Measurements from ENCODE around the gene ZNF488. TPM values are rescaled to one million over a fixed set of nuclear protein-coding genes. Genes with fewer than 3 reads are reported as not detected.
"Not testable (repeated sequence)": the region's sequence is repeated elsewhere in the genome, so short reads cannot be mapped to it uniquely, and the experiment has no call there.

Gene ZNF488
- total RNA-seq, 1 experiment from 2014 or later, result 2.2 TPM

DNA sequence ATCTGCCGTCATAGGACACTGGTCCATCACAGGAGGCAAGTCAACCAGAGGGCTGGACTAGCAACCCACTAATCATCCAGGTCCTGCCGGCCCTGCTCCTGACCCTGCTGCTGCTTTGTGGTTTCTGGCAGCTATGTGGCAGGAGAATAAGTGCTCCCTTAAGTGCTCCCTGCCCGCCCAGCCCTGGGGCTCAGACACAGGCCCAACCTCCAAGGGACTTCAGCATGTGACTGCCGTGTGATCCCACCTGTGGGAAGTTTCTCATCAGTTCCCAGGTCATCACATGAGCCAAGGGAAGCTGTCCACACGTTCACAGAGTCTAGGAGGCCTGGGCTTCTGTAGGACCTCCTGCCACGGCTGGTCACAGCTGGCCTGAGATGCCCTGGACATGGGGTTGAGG is 34.2 kb upstream of the ZNF488 start:
- Mint-ChIP-seq H3K27ac (ENCODE audit: unreplicated experiment) (no peak overlapping the region), H3K4me1 (ENCODE audit: low read depth, unreplicated experiment) (peaks cover 25% of the 10 kb centered on the region), H3K9me3 (ENCODE audit: low read depth, unreplicated experiment) (no peaks in the 10 kb centered on the region), H3K27me3 (ENCODE audit: unreplicated experiment) (no peaks in the 10 kb centered on the region), H3K36me3 (ENCODE audit: insufficient read depth, unreplicated experiment) (peaks cover 12% of the 10 kb centered on the region), H3K4me3 (ENCODE audit: low read depth, unreplicated experiment) (no peak overlapping the region)
- intact Hi-C loops (cut with micrococcal nuclease; ENCODE audit: unreplicated experiment), result no loop called here
- CTCF ChIA-PET, result no interaction called here
- no peak for DNase-seq
- BruUV-seq (replicated peaks), result no TSS peak
- TF ChIP-seq, protein P1, sequence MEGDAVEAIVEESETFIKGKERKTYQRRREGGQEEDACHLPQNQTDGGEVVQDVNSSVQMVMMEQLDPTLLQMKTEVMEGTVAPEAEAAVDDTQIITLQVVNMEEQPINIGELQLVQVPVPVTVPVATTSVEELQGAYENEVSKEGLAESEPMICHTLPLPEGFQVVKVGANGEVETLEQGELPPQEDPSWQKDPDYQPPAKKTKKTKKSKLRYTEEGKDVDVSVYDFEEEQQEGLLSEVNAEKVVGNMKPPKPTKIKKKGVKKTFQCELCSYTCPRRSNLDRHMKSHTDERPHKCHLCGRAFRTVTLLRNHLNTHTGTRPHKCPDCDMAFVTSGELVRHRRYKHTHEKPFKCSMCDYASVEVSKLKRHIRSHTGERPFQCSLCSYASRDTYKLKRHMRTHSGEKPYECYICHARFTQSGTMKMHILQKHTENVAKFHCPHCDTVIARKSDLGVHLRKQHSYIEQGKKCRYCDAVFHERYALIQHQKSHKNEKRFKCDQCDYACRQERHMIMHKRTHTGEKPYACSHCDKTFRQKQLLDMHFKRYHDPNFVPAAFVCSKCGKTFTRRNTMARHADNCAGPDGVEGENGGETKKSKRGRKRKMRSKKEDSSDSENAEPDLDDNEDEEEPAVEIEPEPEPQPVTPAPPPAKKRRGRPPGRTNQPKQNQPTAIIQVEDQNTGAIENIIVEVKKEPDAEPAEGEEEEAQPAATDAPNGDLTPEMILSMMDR (IDR thresholded peaks at IDR 0.05; ENCODE audit: unreplicated experiment), result no peak

DNA sequence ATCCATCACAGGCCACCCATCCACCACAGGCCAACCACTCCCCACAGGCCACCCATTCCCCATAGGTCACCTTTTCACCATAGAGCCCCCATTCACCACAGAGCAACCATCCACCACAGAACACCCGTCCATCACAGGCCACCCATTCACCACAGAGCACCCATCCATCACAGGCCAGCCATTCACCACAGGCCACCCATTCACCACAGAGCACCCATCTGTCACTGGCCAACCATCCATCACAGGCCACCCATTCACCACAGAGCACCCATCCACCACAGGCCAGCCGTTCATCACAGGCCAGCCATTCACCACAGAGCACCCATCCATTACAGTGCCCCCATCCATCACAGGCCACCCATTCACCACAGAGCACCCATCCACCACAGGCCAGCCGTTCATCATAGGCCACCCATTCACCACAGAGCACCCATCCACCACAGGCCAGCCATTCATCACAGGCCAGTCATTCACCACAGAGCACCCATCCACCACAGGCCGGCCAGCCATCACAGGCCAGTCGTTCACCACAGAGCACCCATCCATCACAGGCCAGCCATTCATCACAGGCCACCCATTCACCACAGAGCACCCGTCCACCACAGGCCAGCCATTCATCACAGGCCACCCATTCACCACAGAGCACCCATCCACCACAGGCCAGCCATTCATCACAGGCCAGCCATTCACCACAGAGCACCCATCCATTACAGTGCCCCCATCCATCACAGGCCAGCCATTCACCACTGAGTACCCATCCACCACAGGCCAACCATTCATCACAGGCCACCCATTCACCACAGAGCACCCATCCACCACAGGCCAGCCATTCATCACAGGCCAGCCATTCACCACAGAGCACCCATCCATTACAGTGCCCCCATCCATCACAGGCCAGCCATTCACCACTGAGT is 32.5 kb upstream of the ZNF488 start:
- H3K36me3 Mint-ChIP-seq (ENCODE audit: insufficient read depth, unreplicated experiment), result peaks cover 18% of the 10 kb centered on the region
- intact Hi-C loops (cut with micrococcal nuclease; ENCODE audit: unreplicated experiment); DNase-seq; CTCF ChIA-PET; H3K27ac Mint-ChIP-seq (ENCODE audit: unreplicated experiment); H3K9me3 Mint-ChIP-seq (ENCODE audit: low read depth, unreplicated experiment); BruUV-seq (replicated peaks); H3K4me3 Mint-ChIP-seq (ENCODE audit: low read depth, unreplicated experiment); H3K27me3 Mint-ChIP-seq (ENCODE audit: unreplicated experiment): not testable (repeated sequence)
- H3K4me1 Mint-ChIP-seq (ENCODE audit: low read depth, unreplicated experiment), result peaks cover 31% of the 10 kb centered on the region

DNA sequence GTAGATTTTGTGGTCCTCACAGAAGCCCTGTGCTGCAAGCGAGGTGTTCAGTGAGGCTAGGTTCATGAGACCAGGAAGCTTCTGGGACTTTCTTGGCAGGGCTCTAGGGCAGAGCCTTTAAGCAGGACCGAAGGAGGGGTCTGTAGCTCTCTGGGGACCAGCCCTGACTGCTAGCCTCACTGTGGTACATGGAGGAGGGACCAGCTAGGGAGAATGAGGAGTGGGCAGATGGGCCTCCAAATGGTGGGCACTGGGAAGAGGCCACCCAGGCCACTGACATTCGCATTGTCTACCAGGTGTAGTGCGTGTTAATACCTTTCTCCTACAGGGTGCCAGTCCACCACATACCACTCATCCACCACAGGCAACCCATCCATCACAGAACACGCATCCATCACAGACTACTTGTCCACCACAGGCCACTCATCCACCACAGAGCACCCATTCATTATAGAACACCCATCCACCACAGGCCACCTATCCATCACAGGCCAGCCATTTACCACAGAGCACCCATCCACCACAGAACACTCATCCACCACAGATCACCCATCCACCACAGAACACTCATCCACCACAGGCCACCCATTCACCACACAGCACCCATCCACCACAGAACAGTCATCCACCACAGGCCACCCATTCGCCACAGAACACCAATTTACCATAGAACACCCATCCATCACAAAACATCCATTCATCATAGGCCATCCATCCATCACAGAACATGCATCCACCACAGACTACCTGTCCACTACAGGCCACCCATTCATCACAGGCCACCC is 31.6 kb upstream of the ZNF488 start:
- intact Hi-C loops (cut with micrococcal nuclease; ENCODE audit: unreplicated experiment), result no loop called here
- no peak for DNase-seq
- Mint-ChIP-seq H3K4me3 (ENCODE audit: low read depth, unreplicated experiment) (no peak overlapping the region), H3K4me1 (ENCODE audit: low read depth, unreplicated experiment) (peaks cover 24% of the 10 kb centered on the region), H3K27ac (ENCODE audit: unreplicated experiment) (no peak overlapping the region), H3K36me3 (ENCODE audit: insufficient read depth, unreplicated experiment) (peaks cover 15% of the 10 kb centered on the region), H3K27me3 (ENCODE audit: unreplicated experiment) (no peaks in the 10 kb centered on the region), H3K9me3 (ENCODE audit: low read depth, unreplicated experiment) (no peaks in the 10 kb centered on the region)
- no TSS peak for BruUV-seq (replicated peaks)
- TF ChIP-seq, protein P1 (IDR thresholded peaks at IDR 0.05; ENCODE audit: unreplicated experiment), result no peak
- CTCF ChIA-PET, result no interaction called here

DNA sequence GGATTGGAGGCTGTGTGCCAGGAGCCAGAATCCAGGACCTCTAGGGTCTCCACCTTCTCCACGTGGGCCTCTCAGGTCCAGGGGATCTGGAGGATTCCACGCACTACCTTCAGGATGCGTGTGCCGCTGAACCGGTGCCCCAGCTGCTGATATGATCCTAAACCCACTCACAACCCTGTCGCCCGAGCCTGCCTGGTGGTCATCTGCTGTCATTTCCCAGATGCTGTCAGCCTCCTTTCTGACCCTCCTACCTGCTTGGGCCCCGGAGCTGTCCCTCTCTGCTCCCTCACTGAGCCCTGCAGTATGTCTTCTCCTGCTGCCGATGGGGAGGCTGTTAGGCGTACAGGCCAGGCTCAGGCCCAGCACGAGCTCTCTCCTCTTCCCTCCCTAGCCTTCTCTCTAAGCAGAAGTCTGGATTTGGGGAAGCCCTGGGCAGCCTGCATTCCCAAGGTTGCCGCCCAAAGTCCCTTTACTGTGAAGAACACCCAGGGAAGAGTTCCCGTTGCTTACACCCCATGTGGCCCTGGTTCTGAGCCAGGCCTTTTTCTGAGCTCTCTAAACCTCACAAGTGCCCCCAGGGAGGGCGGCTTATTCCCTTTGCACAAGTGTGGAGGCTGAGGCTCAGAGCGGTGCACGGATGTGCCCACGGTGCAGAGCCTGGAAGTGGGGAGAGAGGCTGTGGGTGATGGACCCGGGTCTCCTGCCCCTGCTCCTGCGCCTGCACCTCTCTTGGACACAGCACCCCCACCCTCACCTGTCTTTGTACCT is 30.8 kb upstream of the ZNF488 start:
- CTCF ChIA-PET, result no interaction called here
- intact Hi-C loops (cut with micrococcal nuclease; ENCODE audit: unreplicated experiment), result no loop called here

More for the DNA sequence above, 30.8 kb upstream of the ZNF488 start:
- H3K27me3 Mint-ChIP-seq (ENCODE audit: unreplicated experiment), result no peaks in the 10 kb centered on the region
- peaks cover 14% of the 10 kb centered on the region for H3K36me3 Mint-ChIP-seq (ENCODE audit: insufficient read depth, unreplicated experiment)
- TF ChIP-seq, protein P1 (IDR thresholded peaks at IDR 0.05; ENCODE audit: unreplicated experiment), result no peak
- no peak overlapping the region for H3K4me3 Mint-ChIP-seq (ENCODE audit: low read depth, unreplicated experiment)
- no peaks in the 10 kb centered on the region for H3K9me3 Mint-ChIP-seq (ENCODE audit: low read depth, unreplicated experiment)
- H3K27ac Mint-ChIP-seq (ENCODE audit: unreplicated experiment), result no peak overlapping the region
- BruUV-seq (replicated peaks), result no TSS peak
- DNase-seq, result no peak
- peaks cover 25% of the 10 kb centered on the region for H3K4me1 Mint-ChIP-seq (ENCODE audit: low read depth, unreplicated experiment)
